Esophagus squamous epithelium (tissue), 5 donors: Measurements from ENCODE around the gene EEF1AKMT3. TPM values are rescaled to one million over a fixed set of nuclear protein-coding genes. Genes with fewer than 3 reads are reported as not detected.
A peak's percentile ranks its signal among the peaks of the same experiment; 100 is the strongest.

Experiments used
- DNase-seq: peaks from one replicate; lab custom pipeline; 2025; lab: John Stamatoyannopoulos, UW
- H3K27ac ChIP-seq, 4 donors: fragments of 200-600 bp; sonication (generic); one replicate each; pipeline ENCODE4 v1.5.1; 2016 to 2019; ENCODE audit warnings: mild to moderate bottlenecking in 1 of 4
- H3K27me3 ChIP-seq, 4 donors: fragments of 200-600 bp; sonication (generic); 1 replicate in 3 of 4; 2 replicates in 1 of 4; pipeline versions ENCODE4 v1.5.1 to v1.6.0; 2017 to 2021; ENCODE audit warnings: antibody characterized with exemption in 1 of 4
- H3K36me3 ChIP-seq, 3 donors: fragments of 200-600 bp; sonication (generic); one replicate each; pipeline ENCODE4 v1.5.1; 2016 to 2019
- H3K4me1 ChIP-seq, 3 donors: fragments of 200-600 bp; sonication (generic); one replicate each; pipeline ENCODE4 v1.5.1; 2017 to 2019
- H3K4me3 ChIP-seq, 4 donors: fragments of 200-600 bp; sonication (generic); 1 replicate in 3 of 4; 2 replicates in 1 of 4; pipeline ENCODE4 v1.5.1; 2016 to 2019; ENCODE audit warnings: mild to moderate bottlenecking in 2 of 4, moderate library complexity in 1 of 4
- H3K9me3 ChIP-seq, 3 donors: fragments of 200-600 bp; sonication (generic); one replicate each; pipeline ENCODE4 v1.5.1; 2016 to 2019
- POLR2A ChIP-seq, 4 donors: fragments of 450-650 bp; IDR thresholded peaks; one replicate each; pipeline ENCODE4 v1.6.1; 2017; ENCODE audit warnings: antibody characterized with exemption in 4 of 4, mild to moderate bottlenecking in 4 of 4, moderate library complexity in 3 of 4
- WGBS, 2 donors: methylation state at CpG; one replicate each; pipeline ENCODE4 v1.1.5; 2018; 5-methylcytosine and 5-hydroxymethylcytosine counted together
- intact Hi-C: fragments of 100-400 bp; cut with DNase I; formaldehyde crosslinking; loops from one replicate; pipeline ENCODE4 v1.15.0; 2022
- total RNA-seq, 4 donors: library from RNA; depleted of rRNA; stranded (reverse); fragments of >200 nt; gene quantifications; one replicate each; pipeline ENCODE4 v1.1.0, GENCODE V29; 2016
- TF ChIP-seq, protein P1 (sequence below), 6 experiments: fragments of 450-650 bp in 4 of 6; fragments of 200-600 bp in 2 of 6; sonication (generic) in 2 of 6; IDR thresholded peaks; one replicate each; pipeline ENCODE4 v1.5.1; 2016 to 2019; ENCODE audit warnings: antibody characterized with exemption in 6 of 6, mild to moderate bottlenecking in 4 of 6, moderate library complexity in 4 of 6
- donor health status: DM: yes; HTN: yes; CAD: no.

EEF1AKMT3 gene
- total RNA-seq, 4 donors from 2014 or later, result 2.6 to 7.6 (median 3.7) TPM

DNA sequence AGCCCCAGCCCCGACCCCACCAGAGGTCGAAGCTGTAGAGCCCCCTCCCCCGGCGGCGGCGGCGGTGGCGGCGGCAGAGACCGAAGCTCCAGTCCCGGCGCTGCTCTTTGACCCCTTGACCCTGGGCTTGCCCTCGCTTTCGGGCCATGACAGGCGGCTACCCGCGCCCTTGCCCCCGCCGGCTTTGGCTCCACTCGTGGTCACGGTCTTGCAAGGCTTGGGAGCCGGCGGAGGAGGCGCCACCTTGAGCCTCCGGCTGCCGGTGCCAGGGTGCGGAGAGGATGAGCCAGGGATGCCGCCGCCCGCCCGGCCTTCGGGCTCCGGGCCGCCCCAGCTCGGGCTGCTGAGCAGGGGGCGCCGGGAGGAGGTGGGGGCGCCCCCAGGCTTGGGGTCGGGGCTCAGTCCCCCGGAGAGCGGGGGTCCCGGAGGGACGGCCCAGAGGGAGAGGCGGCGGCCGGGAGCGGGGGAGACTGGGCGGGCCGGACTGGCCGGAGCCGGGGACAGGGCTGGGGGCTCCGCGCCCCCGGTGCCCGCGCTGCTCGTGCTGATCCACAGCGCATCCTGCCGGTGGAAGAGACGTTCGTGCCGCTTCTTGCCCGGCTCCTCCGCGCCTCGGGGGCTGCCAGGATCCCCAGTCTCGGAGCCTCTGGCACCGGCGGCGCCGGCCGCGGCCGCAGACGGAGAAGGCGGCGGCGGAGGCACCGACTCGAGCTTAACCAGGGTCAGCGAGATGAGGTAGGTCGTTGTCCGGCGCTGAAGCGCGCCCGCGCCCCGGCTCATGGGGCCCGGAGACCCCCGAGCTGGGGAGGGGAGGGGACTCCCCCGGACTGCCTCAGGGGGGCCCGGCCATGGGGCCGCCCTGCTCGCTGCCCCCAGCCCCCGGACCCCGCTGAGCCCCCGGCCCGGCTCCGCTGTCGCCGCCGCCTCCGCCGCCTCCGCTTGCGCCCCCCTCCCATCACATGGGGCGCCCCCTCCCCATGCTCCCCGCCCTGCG, 34.6 kb upstream of the EEF1AKMT3 start:
- Histone ChIP-seq H3K9me3 (no peaks in the 10 kb centered on the region), H3K4me1 (peaks cover 25 to 52% (median 31%) of the 10 kb centered on the region in 3 donors), H3K27ac (no peak overlapping the region), H3K4me3 (peak overlapping the region; percentile 1 to 58 (median 24)), H3K27me3 (peaks cover 26 to 96% (median 38%) of the 10 kb centered on the region in 4 donors), H3K36me3 (peaks cover 0 to 9% (median 0%) of the 10 kb centered on the region in 3 donors)
- DNase-seq, result no peak
- intact Hi-C loops, result no loop called here
- WGBS, 2 donors, result 40% methylated on average over 1 of the region's 110 CpGs; no CpG with 5 or more reads in 1 of the 2 donors
- TF ChIP-seq, protein P1, sequence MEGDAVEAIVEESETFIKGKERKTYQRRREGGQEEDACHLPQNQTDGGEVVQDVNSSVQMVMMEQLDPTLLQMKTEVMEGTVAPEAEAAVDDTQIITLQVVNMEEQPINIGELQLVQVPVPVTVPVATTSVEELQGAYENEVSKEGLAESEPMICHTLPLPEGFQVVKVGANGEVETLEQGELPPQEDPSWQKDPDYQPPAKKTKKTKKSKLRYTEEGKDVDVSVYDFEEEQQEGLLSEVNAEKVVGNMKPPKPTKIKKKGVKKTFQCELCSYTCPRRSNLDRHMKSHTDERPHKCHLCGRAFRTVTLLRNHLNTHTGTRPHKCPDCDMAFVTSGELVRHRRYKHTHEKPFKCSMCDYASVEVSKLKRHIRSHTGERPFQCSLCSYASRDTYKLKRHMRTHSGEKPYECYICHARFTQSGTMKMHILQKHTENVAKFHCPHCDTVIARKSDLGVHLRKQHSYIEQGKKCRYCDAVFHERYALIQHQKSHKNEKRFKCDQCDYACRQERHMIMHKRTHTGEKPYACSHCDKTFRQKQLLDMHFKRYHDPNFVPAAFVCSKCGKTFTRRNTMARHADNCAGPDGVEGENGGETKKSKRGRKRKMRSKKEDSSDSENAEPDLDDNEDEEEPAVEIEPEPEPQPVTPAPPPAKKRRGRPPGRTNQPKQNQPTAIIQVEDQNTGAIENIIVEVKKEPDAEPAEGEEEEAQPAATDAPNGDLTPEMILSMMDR (IDR thresholded peaks at IDR 0.05), result peak in 1 of 6 experiments; percentile 18
- no peak for TF ChIP-seq POLR2A (IDR thresholded peaks at IDR 0.05)

- H3K4me1 ChIP-seq, result peaks cover 25 to 52% (median 31%) of the 10 kb centered on the region in 3 donors
- intact Hi-C loops, result no loop called here
- H3K9me3 ChIP-seq, result no peaks in the 10 kb centered on the region
- peaks cover 26 to 86% (median 38%) of the 10 kb centered on the region in 4 donors for H3K27me3 ChIP-seq
- peaks cover 0 to 9% (median 0%) of the 10 kb centered on the region in 3 donors for H3K36me3 ChIP-seq
- H3K4me3 ChIP-seq, result peak within 1 kb of the TSS; percentile 1 to 58 (median 24)
- H3K27ac ChIP-seq, result no peak within 1 kb of the TSS
- DNase-seq, result no peak
- 12 to 42% methylated on average over 14 to 26 of the region's 36 CpGs for WGBS, 2 donors
- TF ChIP-seq POLR2A (IDR thresholded peaks at IDR 0.05), result no peak
- TF ChIP-seq, protein P1 (IDR thresholded peaks at IDR 0.05), result no peak
Measured at GRCh38 chr12:57738661-57739237, 33.7 kb upstream of the EEF1AKMT3 start, which contains the start of gene AGAP2. AGAP2 (minus strand) TSS chr12:57738742; CDS start chr12:57738246, 496 bp downstream.

DNA sequence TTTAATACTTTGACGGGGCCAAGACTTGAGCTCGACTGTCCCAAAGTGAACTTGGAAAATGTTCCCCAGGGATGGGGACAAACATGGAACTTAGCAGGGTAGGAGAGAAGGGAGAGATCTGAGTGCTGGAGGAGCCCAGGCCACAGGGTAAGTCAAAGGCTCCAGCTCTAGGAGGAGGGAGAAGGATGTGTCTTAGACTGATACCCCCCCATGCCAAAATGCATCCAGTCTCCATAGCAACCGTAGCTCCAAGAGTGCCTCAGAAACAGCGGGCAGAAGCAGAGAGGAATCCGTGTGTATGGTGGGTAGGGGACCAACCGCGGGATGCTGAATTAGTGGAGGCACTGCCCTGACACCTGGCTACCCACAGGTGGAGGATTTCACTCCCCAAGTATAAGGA, 33.0 kb upstream of the EEF1AKMT3 start:
- DNase-seq, result no peak
- peaks cover 0 to 9% (median 0%) of the 10 kb centered on the region in 3 donors for H3K36me3 ChIP-seq
- H3K27ac ChIP-seq, result no peak overlapping the region
- TF ChIP-seq, protein P1 (IDR thresholded peaks at IDR 0.05), result no peak
- no peak for TF ChIP-seq POLR2A (IDR thresholded peaks at IDR 0.05)
- intact Hi-C loops, result no loop called here
- peaks cover 25 to 58% (median 31%) of the 10 kb centered on the region in 3 donors for H3K4me1 ChIP-seq
- WGBS, 2 donors, result 18 to 38% methylated on average over 2 to 7 of the region's 7 CpGs
- no peak overlapping the region for H3K4me3 ChIP-seq
- no peaks in the 10 kb centered on the region for H3K9me3 ChIP-seq
- H3K27me3 ChIP-seq, result peaks cover 26 to 80% (median 38%) of the 10 kb centered on the region in 4 donors

GRCh38 chr12:57739914-57740538, 32.4 kb upstream of the EEF1AKMT3 start:
- TF ChIP-seq POLR2A (IDR thresholded peaks at IDR 0.05), result no peak
- TF ChIP-seq, protein P1 (IDR thresholded peaks at IDR 0.05), result no peak
- H3K4me1 ChIP-seq, result peaks cover 25 to 60% (median 31%) of the 10 kb centered on the region in 3 donors
- H3K27ac ChIP-seq, result no peak overlapping the region
- DNase-seq, result no peak
- H3K4me3 ChIP-seq, result no peak overlapping the region
- peaks cover 26 to 74% (median 37%) of the 10 kb centered on the region in 4 donors for H3K27me3 ChIP-seq
- H3K36me3 ChIP-seq, result peaks cover 0 to 9% (median 0%) of the 10 kb centered on the region in 3 donors
- H3K9me3 ChIP-seq, result no peaks in the 10 kb centered on the region
- intact Hi-C loops, result no loop called here
- 40 to 48% methylated on average over 5 of the region's 10 CpGs for WGBS, 2 donors
